Dendritic cell treated with granulocyte-macrophage colony-stimulating factor and Interleukin-4, amounts not matched to agents 40 ng/mL and 50 ng/mL, for 4 days (primary cell): ENCODE results near the gene ATP8B4.

Experiments used
- H3K27ac Mint-ChIP-seq: one replicate; pipeline ENCODE4 v1.8.0; 2022; ENCODE audit warnings: mild to moderate bottlenecking, mixed read lengths
- H3K27me3 Mint-ChIP-seq: one replicate; pipeline ENCODE4 v1.8.0; 2022; ENCODE audit warnings: mild to moderate bottlenecking, mixed read lengths
- H3K36me3 Mint-ChIP-seq: one replicate; pipeline ENCODE4 v1.8.0; 2022; ENCODE audit warnings: low read depth, mixed read lengths
- H3K4me1 Mint-ChIP-seq: one replicate; pipeline ENCODE4 v1.8.0; 2022; ENCODE audit warnings: low read depth, mixed read lengths
- H3K4me3 Mint-ChIP-seq: one replicate; pipeline ENCODE4 v1.8.0; 2022; ENCODE audit warnings: mild to moderate bottlenecking, moderate library complexity, mixed read lengths
- H3K9me3 Mint-ChIP-seq: one replicate; pipeline ENCODE4 v1.8.0; 2022; ENCODE audit warnings: mixed read lengths
- intact Hi-C: fragments of 100-400 bp; cut with micrococcal nuclease; formaldehyde crosslinking; loops from one replicate; pipeline ENCODE4 v1.15.0; 2022

The ATP8B4 gene

DNA sequence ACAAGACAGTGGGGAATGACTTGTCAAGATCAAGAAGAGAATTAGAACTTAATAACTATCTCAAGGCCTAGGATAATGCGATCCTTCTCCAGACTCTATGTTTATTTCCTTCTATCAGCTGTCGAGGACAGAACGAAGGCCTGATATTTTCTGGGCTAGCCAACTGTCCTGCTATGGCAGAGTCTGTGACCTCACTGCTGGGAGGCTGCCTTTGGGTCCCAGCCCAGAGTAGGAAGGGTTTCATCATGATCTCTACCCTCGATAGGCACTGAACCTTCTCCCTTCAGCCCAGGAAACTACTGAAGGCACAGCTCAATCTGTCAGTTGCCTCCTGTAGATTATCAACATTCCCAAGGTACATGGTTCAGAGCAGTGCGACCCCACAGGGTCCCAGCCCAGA, 237.2 kb downstream of the ATP8B4 start:
- H3K36me3 Mint-ChIP-seq = peaks cover 80% of the 10 kb centered on the region
- H3K4me1 Mint-ChIP-seq = peaks cover 11% of the 10 kb centered on the region
- H3K27ac Mint-ChIP-seq = no peak overlapping the region
- intact Hi-C loops = no loop called here
- H3K27me3 Mint-ChIP-seq = no peaks in the 10 kb centered on the region
- H3K4me3 Mint-ChIP-seq = no peak overlapping the region
- H3K9me3 Mint-ChIP-seq = no peaks in the 10 kb centered on the region

DNA sequence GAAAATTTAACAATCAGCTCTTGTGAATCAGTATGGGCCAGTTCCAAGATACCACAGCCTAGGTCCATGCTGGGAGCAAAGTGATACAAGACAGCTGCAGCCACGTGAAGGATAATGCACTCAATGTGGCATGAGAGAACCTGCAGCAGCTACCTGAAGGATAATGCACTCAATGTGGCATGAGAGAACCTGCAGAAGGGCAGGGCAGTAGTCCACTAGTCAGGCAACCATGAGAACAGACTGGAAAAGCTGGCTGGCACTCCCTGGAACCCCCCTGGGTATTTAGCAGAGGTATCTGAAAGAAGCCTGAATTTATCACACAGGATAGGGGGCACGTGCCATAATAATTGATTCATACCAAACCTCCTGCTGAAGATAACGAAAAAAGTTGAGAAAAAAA, 237.6 kb downstream of the ATP8B4 start:
- no peak overlapping the region for H3K27ac Mint-ChIP-seq
- H3K4me3 Mint-ChIP-seq = no peak overlapping the region
- intact Hi-C loops = no loop called here
- no peaks in the 10 kb centered on the region for H3K9me3 Mint-ChIP-seq
- H3K36me3 Mint-ChIP-seq = peaks cover 84% of the 10 kb centered on the region
- H3K4me1 Mint-ChIP-seq = peaks cover 13% of the 10 kb centered on the region
- no peaks in the 10 kb centered on the region for H3K27me3 Mint-ChIP-seq

DNA sequence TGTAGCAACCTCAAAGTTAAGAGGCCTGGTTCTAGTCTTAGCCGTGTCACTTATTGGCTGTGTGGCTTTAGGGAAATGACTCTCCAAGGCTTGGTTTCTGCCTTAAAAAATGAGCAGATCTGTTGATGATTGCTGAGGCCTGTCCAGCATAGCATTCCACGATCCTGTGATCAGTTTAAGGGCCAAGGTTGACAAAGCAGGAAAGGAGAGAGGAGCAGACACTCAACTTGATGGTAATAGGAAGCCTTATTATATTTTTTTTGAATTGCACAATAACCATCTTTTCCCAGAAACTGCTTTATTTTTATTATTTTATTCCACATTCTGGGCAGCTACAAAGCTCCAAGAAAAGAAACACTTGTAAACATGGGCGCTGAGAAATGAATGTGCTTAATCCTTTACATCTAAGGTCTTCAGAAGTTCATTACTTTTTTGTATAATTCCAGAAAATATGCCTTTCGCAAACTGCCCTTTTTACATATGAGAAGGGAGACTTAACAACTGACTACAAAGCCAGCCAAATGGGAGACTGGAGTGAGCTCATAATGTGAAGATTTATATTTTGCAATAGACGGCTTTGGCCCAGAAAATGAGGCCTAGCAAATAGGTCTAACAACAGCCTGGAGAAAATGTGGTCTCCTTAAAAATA, 241.0 kb downstream of the ATP8B4 start:
- H3K27me3 Mint-ChIP-seq = no peaks in the 10 kb centered on the region
- H3K9me3 Mint-ChIP-seq = no peaks in the 10 kb centered on the region
- no peak overlapping the region for H3K27ac Mint-ChIP-seq
- H3K4me3 Mint-ChIP-seq = no peak overlapping the region
- intact Hi-C loops = loop anchor here (2.0 kb wide), 1 partner anchor 267 kb away; no protein-coding TSS in a partner anchor
- H3K4me1 Mint-ChIP-seq = peaks cover 13% of the 10 kb centered on the region
- peaks cover 91% of the 10 kb centered on the region for H3K36me3 Mint-ChIP-seq

DNA sequence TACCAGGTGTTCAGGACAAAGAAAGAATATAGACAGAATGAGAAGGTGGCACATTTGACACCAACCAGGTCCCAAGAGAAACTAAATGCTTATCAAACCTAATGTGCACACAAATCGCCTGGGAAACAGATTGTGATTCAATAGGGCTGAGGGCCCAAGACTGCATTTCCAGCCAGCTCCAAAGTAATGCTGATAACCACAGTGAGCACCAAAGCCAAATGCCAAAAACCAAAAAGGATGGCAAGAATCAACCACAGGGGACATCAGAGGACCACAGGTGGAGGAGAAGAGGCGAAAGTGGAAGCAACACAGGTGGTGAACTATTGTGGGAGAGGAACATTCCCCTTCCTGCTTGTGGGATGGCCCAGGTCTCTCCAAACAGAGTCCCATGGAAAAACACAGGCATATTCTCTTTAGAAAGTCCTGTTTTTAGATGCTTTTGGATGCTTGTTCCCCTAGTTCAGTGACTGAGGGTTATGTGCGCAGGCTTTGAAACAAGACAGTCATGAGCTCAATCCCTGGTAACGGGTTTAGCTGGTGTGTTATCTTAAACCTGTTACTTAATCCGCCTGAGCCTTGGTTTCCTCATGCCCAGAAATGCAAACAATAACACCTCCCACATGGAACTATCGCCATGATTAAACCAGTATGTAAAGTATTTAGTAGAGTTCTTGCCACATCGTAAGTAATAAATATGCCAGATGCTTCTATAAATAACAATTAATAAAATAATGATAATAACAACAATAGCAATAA, 241.7 kb downstream of the ATP8B4 start:
- no peaks in the 10 kb centered on the region for H3K27me3 Mint-ChIP-seq
- no peak overlapping the region for H3K27ac Mint-ChIP-seq
- peaks cover 13% of the 10 kb centered on the region for H3K4me1 Mint-ChIP-seq
- peaks cover 90% of the 10 kb centered on the region for H3K36me3 Mint-ChIP-seq
- H3K4me3 Mint-ChIP-seq = no peak overlapping the region
- no peaks in the 10 kb centered on the region for H3K9me3 Mint-ChIP-seq
- intact Hi-C loops = loop anchor here (2.0 kb wide), 1 partner anchor 268 kb away; no protein-coding TSS in a partner anchor

- intact Hi-C loops = loop anchor here (2.0 kb wide), 1 partner anchor 268 kb away; no protein-coding TSS in a partner anchor
- Mint-ChIP-seq H3K9me3 (no peaks in the 10 kb centered on the region), H3K4me1 (peaks cover 13% of the 10 kb centered on the region), H3K27ac (no peak overlapping the region), H3K27me3 (no peaks in the 10 kb centered on the region), H3K36me3 (peaks cover 90% of the 10 kb centered on the region), H3K4me3 (no peak overlapping the region)
Measured at GRCh38 chr15:49876401-49877038, 242.5 kb downstream of the ATP8B4 start.

DNA sequence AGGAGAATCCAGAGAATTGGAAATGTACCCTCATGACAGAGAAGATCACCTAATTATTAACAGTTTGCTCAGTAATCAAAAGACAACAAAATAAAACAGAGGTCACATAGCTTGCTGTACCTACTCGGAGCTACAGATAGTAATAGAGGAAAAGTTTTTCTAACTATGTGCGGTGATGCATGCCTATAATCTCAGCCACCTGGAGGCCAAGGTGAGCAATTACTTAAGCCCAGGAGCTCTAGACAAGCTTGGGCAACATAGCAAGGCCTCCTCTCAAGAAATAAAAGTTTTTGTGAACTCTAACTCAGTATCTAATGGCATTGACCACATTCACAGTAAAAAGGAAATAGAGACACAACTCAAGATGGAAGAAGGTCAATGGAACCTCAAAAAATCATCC, 243.6 kb downstream of the ATP8B4 start:
- H3K9me3 Mint-ChIP-seq = no peaks in the 10 kb centered on the region
- no peak overlapping the region for H3K4me3 Mint-ChIP-seq
- H3K27me3 Mint-ChIP-seq = no peaks in the 10 kb centered on the region
- intact Hi-C loops = no loop called here
- H3K4me1 Mint-ChIP-seq = peaks cover 13% of the 10 kb centered on the region
- H3K27ac Mint-ChIP-seq = no peak overlapping the region
- H3K36me3 Mint-ChIP-seq = peaks cover 85% of the 10 kb centered on the region

DNA sequence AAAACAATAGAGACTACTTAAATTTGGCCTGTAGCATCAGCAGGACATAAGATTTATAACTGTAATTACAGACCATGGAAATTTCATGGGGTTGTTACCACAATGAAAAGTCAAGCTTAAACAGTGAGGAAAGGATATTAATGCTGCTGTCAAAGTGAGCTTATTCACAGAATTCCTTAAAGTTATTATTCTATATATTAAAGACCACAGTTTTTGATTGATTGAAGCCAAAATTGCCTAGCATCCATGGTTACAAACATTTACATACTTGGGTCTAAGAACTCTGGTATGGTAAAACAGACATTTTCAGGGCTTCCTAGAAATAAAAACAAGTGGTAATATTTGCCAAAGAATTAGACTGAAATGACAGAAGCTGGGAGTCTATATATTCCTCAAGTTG, 248.6 kb downstream of the ATP8B4 start:
- Mint-ChIP-seq H3K4me3 (no peak overlapping the region), H3K9me3 (no peaks in the 10 kb centered on the region), H3K4me1 (no peaks in the 10 kb centered on the region), H3K27me3 (no peaks in the 10 kb centered on the region), H3K27ac (no peak overlapping the region), H3K36me3 (peaks cover 85% of the 10 kb centered on the region)
- intact Hi-C loops = no loop called here

DNA sequence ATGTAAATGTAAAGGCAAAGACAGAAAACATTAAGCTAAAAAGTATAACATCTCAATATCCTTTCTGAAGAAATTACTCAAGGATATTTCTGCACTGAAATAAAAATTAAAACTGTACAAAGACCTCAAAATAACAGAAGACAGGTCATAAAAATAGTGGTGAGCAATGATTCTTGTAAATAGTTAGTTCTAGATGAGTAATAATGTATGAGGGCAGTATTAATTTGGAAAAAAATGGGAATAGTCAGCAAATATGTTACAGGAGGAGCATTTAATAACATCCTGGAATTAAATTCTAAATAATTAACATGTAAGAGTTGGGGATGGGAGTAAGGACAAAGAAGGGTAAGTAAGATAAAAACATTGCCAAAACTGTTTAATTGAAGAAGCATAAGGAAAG, 250.7 kb downstream of the ATP8B4 start:
- no peak overlapping the region for H3K4me3 Mint-ChIP-seq
- no peak overlapping the region for H3K27ac Mint-ChIP-seq
- intact Hi-C loops = loop anchor here (10.0 kb wide), 1 partner anchor 404 kb away; no protein-coding TSS in a partner anchor
- H3K27me3 Mint-ChIP-seq = no peaks in the 10 kb centered on the region
- no peaks in the 10 kb centered on the region for H3K4me1 Mint-ChIP-seq
- H3K9me3 Mint-ChIP-seq = no peaks in the 10 kb centered on the region
- H3K36me3 Mint-ChIP-seq = peaks cover 73% of the 10 kb centered on the region

- Mint-ChIP-seq H3K9me3 (no peaks in the 10 kb centered on the region), H3K4me3 (no peak overlapping the region), H3K36me3 (peaks cover 75% of the 10 kb centered on the region), H3K4me1 (no peaks in the 10 kb centered on the region), H3K27ac (no peak overlapping the region), H3K27me3 (no peaks in the 10 kb centered on the region)
- intact Hi-C loops = loop anchor here (10.0 kb wide), 1 partner anchor 401 kb away; no protein-coding TSS in a partner anchor
Measured at GRCh38 chr15:49865925-49866757, 252.9 kb downstream of the ATP8B4 start.

DNA sequence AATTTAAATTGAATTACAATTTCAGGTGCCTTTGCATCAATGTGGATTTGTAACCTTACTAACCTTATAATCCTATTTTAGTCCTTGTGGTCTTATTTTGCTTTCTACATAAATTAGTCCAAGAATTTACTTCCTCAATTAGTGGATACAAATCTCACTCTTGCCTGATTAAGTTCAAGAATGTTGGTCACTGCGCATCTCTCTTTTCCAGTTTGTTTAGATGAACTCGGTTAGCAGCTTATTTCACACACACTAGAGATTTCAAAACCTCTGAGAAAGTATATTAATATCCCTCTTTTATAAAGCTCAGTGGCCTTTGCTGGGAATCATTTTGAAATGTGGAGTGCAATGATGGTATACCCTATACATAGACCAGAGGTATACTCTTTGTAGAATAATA, 254.8 kb downstream of the ATP8B4 start:
- no peak overlapping the region for H3K27ac Mint-ChIP-seq
- intact Hi-C loops = loop anchor here (10.0 kb wide), 1 partner anchor 399 kb away; no protein-coding TSS in a partner anchor
- H3K4me3 Mint-ChIP-seq = no peak overlapping the region
- no peaks in the 10 kb centered on the region for H3K4me1 Mint-ChIP-seq
- no peaks in the 10 kb centered on the region for H3K9me3 Mint-ChIP-seq
- peaks cover 84% of the 10 kb centered on the region for H3K36me3 Mint-ChIP-seq
- H3K27me3 Mint-ChIP-seq = no peaks in the 10 kb centered on the region

DNA sequence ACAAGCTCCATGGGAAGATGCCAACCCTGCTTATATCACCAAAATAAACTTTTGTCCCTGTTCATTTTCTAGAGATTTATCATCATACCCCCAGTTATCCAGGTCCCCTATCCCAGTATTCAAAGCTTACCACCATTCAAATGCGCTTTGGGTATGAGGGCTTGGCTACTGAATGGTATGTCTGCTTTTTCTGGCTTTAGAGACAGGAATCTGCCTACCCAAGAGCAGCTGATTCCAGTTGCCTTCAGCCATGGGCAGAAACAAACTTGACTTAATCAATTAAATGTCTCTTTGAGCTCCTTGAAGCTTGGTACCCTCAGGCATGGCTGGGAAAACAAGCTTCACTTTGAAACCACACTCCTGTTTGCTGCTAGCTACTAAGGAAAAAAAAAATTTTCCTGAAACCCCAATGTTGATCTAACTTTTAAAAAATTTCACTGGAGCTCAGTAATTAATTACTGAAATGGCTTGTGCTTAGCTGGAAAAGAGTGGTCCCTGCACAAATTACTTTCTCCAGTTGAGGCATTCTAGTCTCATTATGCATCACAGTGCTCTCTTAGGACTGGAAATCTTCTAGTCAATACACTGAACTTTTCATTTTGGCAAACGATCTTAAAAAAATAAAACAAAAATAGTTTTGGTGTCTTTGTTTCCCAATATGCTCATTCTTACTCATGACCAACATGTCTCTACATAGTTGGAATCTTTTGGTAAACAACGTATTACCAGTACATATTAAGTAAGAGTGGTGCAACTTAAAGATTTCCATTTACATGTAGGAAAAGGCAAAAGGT, 255.4 kb downstream of the ATP8B4 start:
- Mint-ChIP-seq H3K36me3 (peaks cover 82% of the 10 kb centered on the region), H3K4me1 (no peaks in the 10 kb centered on the region), H3K9me3 (no peaks in the 10 kb centered on the region), H3K4me3 (no peak overlapping the region), H3K27ac (no peak overlapping the region), H3K27me3 (no peaks in the 10 kb centered on the region)
- intact Hi-C loops = loop anchor here (10.0 kb wide), 1 partner anchor 399 kb away; no protein-coding TSS in a partner anchor

DNA sequence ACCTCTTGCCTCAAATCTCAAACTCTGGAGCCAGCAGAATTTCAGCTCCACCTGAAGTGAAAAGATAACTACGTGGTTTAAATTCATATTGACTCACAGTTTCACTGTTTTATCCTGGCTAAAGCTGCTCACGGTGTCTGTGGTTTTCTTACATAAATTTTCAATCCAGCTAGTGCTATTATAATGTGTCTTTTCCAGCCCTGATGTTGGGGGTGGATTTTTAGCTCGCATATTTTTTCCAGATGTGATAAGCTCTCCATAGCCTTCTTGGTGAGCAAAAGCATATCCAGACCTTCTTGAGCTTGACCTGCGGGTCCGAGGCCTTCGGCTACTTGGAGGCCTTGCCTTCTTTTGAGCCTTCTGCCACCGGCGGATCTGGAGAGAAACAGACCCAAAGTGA, 258.9 kb downstream of the ATP8B4 start:
- Mint-ChIP-seq H3K27me3 (no peaks in the 10 kb centered on the region), H3K9me3 (no peaks in the 10 kb centered on the region), H3K4me1 (peaks cover 18% of the 10 kb centered on the region), H3K4me3 (no peak overlapping the region), H3K27ac (no peak overlapping the region), H3K36me3 (peaks cover 78% of the 10 kb centered on the region)
- intact Hi-C loops = loop anchor here (10.0 kb wide), 1 partner anchor 395 kb away; no protein-coding TSS in a partner anchor
